Activated CD4-positive, CD25-positive, alpha-beta regulatory T cell treated with anti-CD3 and anti-CD28 coated beads, Interleukin-2, amount 50 U/mL, for 72 hours (primary cell): ENCODE results near the gene THAP3.
A peak's percentile ranks its signal among the peaks of the same experiment; 100 is the strongest.
"Not testable (repeated sequence)": the region's sequence is repeated elsewhere in the genome, so short reads cannot be mapped to it uniquely, and the experiment has no call there.

Experiments
- DNase-seq: peaks from one replicate; pipeline ENCODE4 v3.0.0; 2021

Gene THAP3

GRCh38 chr1:6591644-6592043 lies 33.0 kb upstream of the THAP3 start:
- DNase-seq = no peak

DNA sequence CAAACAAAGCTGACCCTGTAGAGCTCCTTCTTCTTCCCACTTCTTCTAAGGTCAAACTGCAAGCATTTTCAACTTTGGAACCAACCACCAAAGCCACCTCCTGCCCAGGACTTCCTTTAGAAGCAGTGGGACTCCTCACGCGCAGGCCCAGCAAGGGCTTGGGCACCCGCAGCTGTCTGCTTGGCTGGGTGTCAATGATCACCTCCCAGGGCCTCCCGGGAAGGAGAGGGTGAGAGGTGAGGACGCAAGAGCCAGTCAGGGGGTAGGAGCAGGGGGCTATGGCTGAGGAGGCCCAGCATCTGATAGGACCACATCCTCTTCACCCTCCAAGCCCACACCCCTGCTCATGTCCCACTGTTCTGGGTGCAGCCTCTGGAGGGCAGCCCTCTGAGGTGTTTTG lies 32.2 kb upstream of the THAP3 start:
- DNase-seq = no peak

- no peak for DNase-seq
These were observed 31.6 kb upstream of the THAP3 start for GRCh38 chr1:6592865-6593593.

DNA sequence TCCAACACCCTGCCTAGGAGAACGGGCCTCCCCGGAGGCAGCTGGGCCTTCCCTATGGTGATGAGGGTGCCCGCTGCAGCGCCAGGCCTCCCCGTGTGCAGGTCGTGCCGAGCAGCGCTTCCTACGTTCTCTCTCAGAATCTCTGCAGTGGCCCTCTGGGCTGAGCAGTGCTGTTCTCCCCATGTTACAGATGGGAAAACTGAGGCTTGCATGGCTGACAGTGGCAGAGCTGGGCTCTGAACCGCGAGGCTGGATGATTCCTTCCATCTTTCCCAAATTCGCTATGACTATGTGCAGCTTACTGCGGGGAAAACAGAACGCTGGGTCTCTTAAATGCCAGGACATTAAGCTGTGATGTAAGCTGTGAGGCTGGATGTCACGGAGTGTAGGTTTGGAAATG lies 30.9 kb upstream of the THAP3 start:
- no peak for DNase-seq

DNA sequence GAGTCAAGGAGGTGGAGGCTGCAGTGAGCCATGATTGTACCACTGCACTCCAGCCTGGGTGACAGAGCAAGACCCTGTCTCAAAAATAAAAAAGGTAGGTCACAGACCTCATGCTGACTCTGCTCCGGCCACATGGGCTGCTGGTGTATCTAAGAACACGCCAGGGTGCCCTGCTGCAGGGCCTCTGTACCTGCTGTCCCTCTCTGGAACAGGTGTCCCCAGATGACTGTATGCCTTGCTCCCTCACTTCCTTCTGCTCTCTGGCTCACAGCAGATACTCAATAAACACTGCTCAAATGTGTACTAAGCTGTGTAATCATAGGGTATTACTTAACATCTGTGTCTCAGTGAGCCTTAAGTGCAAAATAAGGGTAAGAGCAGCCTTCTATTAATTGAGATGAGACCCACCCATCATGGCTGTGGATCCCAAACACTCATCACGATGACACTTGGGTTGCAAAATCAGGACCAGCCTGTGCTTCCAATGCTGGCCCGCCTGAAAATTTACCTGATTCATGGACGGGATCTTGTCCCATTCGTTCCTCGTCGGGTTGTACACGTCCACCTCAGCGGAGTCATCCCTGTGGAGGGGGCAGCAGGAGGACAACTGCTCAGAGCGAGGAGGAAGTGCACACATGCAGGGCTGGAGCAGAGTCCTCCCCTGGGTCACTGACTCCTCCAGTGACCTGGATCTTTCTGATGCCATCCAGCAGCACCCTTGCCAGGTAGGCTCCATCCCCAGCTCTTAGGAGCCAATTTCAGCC lies 29.5 kb upstream of the THAP3 start:
- no peak for DNase-seq

DNA sequence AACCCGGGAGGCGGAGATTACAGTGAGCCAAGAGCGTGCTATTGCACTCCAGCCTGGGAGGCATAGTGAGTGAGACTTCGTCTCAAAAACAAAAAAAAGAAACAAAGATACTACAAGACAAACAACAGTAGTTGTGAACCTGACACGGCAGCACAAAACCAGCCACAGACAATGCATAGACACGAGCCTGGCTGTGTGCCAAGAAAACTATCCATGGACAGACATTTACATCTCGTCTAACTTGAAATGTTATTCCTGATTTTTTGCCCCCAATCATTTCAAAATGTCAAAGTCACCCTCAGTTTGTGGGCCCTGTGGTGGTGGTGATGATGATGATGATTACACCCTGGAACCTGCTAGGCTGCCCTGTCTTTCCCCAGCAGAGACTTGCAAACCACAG lies 28.3 kb upstream of the THAP3 start:
- no peak for DNase-seq

DNA sequence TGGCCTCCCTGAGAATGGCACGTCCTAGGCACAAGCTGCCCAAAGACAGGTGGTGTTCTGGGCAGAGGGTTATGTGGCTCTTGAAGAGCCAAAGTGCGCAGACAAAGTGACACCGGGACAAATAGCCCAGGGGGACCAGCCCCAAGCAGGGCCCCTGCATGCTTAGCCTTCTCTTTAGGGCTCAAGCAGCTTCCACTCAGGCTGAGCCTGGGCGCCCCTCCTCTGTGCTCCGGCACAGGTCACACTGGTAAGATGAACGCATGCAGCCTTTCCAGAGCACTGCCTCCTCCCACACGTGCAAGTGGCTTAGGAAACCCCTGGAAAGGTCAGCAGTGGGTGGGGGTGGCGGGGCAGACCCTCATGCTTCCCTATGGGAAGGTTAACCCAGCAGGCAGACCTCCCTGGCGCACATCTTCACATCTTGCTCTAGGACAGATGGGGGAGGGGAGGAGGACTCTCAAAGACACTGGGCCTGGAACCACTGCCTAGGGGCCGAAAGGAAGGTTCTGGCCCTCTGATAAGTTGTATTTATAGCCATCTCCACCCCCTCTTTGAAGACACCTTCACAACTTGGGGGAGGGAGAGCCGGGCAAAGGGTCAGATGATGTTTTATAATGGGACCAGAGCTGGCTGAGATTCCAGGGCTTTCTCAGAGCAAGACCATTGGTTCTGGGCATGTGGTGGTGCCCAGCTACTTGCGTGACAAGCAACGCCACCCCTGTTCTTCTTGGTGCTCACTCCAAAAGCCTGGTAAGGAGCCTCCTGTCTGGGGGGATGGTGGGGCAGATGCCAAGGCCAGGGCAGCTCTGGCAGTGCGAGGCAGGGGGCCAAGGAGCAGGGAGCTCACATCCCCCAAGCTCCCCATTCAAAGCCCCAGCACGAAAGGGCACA lies 27.5 kb upstream of the THAP3 start:
- no peak for DNase-seq

DNA sequence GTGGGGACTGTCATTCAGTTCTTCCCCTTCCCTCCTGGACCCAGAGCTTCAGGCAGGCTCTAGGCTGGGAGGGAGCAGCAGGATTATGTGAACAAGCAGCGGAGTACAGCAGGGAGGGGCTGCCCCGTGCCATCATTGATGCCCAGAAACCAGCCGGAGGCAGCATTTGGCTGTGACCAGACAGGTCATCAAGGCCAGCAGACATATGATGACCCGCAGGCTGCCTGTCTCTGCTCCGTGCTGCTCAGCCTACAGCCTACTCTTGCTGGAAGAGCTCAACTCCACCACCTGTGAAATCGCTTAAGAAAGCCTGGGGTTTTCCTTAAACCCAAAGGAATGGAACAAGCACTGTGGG lies 26.9 kb upstream of the THAP3 start:
- DNase-seq = no peak

DNA sequence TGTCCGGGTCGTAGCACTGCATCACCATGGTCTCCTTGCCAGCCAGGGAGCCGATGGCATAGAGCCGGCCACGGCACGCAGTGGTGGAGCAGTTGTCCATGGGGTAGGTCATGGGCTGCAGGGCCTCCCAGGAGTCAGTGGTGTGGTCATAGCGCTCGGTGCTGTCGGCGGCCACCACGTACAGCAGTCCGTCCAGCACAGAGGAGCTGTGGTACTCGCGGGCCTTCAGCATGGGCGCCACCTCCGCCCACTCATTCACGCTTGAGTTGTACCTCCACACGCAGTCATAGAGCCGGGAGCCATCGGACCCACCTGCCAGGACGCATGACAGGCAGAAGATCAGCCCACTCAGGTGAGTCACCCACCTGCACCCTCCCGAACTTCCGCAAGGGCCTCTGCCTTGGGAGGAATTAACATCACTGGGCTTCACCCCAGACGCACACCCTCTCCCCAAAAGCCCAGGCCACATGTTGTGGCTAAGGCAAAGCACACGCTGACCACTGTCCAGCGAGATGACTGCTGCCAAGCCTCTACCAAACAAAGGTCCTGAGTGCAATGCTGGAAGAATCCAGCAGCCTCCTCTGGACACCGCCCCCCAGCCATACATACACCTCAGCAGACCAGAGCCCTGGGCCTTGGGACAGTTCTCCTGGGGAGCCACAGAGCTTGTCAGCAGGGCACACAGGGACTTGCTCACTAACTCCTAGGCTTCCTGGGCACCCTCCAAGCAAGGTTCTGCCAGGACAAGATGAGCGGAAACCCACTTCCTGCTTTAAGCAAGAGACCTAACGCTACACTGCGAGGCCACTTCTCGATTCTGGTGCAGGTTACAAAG lies 25.3 kb upstream of the THAP3 start:
- DNase-seq = no peak

DNA sequence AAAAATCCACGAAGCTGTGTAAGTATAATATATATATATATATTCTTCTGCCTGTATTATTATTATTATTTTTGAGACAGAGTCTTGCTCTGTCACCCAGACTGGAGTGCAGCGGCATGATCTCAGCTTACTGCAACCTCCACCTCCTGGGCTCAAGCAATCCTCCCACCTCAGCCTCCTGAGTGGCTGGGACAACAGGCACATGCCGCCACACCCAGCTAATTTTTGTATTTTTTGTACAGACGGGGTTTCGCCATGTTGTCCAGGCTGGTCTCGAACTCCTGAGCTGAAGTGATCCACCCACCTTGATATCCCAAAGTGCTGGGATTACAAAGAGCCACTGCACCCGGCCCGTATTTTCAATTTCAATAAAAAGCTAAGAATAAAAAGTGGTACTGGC lies 24.7 kb upstream of the THAP3 start:
- not testable (repeated sequence) for DNase-seq

DNA sequence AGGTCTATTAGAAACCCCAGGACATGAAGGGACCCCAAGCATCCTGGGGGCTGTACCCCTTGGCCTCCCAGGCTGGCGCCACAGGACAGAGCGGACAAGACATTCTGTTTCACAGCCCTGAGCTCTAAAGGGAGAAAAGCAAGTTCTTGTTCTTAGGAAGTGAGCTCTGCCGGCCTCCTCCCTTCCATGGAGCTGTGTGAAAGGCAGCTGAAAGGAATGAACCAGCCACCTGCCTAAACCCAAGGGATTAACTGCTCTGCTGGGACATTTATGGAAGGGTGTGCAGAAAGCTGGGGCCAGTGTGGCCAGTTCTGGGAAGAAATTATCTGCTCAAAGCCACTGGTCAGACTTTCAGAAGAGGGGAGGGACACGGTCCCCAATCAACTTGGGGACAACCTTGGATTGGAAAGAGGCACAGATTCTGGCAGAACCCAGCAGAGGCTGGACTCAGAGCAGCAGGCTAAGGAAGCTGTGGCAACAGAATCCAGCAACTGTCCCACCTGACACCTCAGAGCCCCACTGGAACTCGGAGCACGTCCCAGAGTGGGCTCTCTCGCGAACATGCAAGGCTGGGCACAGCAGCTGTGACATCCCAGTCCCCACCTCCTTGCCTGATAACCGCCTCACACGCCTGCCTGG lies 24.1 kb upstream of the THAP3 start:
- DNase-seq = no peak

DNA sequence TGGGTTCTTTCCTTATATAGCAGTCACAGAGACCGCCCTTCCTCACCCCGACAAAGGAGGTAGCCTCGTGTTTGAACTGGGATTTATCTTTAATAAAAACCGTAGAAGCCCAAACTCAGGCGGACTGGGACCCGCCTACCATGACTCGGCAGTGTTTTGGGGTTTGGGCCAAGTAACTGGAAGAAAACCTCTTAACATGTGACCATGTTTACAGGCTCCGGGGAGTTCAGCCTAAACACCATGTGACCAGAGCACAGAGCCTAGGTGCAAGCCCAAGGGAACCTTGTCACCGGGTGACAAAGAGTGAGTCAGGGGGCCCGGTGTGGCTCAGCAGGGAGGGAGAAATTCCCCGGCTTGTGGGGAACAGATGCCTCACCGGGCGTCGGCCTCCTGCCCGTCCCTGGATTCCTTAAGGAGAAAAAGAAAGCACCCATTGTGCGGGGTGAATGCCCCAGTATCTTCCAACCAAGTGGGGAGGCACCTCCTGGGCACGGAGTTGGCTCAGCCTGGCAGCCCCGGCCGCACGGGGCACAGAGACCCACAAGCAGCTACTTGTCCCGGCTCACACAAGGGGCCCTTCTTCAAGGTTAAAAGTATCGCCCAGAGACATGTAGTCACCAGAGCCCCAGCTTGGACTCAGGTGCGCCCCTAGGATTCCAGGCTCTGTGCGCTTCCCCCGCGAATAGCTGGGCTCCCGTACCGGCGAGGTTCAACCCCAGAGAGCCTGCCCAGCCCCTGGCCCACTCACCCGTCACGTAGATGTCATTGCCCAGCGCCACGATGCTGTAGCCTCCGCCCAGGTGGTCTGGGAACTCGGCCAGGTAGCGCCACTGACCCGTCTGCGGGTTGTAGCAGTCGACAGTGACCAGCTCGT lies 23.4 kb upstream of the THAP3 start:
- peak; percentile 76 for DNase-seq

DNA sequence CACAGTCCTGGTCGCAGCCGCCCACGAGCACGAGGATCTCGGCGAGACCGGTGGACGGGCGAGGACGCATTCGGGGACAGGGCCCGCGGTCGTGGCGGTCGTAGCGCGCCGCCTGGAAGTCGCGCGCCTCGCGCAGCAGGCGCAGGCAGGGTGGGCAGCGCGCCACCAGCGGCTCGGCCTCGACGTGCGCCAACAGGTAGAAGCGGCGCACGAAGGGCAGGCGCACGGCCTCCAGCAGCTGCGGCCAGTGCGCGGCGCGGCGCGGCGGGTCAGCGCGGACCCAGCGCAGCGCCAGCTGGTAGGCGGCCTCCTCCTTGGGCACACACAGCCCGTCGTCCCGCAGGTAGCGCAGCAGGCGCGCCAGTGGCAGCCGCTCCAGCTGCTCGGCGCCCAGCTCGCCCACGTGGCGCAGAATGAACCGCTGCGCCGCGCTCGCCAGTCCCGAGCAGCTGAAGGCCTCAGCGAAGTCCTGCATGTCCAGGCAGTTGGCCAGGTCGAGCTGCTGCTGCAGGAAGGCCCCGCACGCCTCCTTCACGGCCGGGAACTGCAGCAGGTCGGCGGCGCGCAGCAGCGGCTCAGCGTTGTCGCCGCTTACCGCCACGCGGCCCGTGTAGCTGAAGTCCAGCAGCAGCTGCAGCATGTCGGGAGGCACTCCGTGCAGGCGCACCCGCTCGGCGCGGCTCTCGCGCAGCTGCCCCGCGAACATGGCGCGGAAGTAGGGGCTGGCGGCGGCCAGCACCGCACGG lies 22.6 kb upstream of the THAP3 start:
- no peak for DNase-seq

GRCh38 chr1:6602669-6603237 lies 21.9 kb upstream of the THAP3 start, which contains the start of gene KLHL21:
KLHL21 (minus strand) TSS chr1:6602869; CDS start chr1:6602817, 52 bp downstream.
- peak; percentile 90 for DNase-seq

DNA sequence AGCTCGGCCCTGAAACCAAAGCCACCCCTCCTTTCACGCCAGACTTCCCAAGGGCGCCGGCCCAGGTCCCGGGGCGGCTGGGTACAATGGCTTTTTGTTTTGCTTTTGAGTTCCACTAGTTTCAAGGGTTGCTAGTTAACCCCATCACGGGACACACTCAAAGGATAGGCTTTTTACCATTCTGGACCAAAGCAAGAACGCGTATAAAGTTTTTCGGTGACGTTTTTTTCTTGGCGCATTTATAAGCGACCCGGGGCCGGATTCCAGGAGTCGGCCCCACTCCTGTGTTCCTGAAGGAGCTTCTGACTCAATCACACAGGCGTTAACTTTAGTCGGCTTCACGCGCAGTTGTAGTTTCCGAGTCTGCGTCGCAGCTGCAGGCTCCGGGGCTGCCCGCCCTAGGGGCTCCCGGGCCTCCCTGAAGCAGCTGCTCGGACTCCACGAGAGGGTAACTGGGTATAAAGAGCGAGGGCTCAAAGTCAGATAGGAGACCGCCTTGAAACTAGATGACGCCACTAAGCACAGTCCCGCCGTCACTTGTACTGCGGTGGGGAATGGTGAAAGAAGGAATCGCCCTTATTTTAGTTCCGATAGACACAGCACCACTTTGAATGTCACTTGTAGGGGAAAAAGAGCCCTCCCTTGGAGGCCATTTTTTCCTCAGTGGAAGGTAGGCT lies 21.3 kb upstream of the THAP3 start:
- peak; percentile 59 for DNase-seq

- DNase-seq = no peak
These were observed 20.6 kb upstream of the THAP3 start for GRCh38 chr1:6603915-6604558.

- DNase-seq = peak; percentile 63
These were observed 11.9 kb upstream of the THAP3 start for GRCh38 chr1:6612641-6613360.
